ENCODE results near the gene TMEM37.

Gene TMEM37

DNA sequence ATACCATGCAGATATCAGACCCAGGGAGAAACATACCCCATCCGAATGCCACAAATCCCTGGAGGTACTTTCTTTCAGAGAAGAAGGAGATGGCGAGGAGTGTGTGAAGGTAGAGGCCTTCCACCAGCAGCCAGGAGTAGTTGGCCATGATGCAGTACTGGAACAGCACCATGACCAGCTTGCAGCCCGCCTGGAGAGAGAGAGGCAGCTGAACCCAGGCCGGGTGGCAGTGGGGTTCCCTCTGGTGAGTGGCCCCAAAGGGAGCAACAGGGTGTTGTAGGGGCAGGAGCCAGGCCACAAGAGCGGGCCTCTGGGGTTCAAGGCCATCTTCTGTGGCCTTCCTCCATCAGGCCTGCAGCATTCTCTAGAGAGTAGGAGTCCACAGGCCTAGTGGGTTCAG, 30.2 kb downstream of the TMEM37 start:
- no peak for DNase-seq

DNA sequence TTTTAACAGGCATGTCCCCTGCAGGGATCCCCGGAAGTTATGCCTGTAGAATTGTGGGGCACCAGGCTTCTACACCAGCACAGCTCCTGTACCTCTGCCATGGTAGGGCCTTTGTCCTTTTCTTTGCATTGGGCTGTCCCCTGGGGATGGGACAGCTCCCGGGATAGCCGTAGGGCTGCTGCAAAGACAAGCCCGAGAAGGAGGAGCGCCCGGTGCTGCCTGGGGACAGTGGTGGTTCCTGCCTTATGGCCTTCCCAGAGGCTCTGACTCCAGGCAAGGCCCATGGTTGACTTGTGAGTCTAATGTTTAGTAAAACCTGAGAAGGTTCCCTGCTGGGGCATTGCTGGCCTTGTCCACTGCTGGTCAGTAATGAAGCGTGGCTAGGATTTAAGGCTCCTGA, 30.9 kb downstream of the TMEM37 start:
- DNase-seq, result no peak

- no peak for DNase-seq
These were observed 31.5 kb downstream of the TMEM37 start for GRCh38 chr2:119463136-119463535.

DNA sequence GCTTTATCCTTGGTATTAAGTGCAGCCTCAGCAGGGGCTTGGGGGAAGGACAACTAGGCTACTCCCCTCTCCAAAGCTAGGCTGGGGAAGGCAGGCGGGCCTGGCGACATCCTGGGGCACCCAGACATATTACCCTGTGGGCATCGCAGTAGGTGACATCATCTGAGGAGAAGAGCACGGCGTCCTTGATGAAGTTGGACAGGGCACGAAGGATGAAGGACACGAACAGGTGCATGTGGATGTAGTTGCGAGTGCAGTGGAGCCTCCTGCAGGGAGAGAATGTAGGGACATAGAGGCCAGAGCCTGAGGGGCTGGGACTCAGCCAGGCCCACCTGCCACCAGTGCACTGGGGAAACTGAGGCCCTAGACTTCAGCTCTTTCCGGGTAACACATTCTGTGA, 32.3 kb downstream of the TMEM37 start:
- DNase-seq, result no peak

- DNase-seq, result no peak
These were observed 33.3 kb downstream of the TMEM37 start for GRCh38 chr2:119464981-119465380.

- no peak for DNase-seq
These were observed 34.0 kb downstream of the TMEM37 start for GRCh38 chr2:119465687-119466086.

DNA sequence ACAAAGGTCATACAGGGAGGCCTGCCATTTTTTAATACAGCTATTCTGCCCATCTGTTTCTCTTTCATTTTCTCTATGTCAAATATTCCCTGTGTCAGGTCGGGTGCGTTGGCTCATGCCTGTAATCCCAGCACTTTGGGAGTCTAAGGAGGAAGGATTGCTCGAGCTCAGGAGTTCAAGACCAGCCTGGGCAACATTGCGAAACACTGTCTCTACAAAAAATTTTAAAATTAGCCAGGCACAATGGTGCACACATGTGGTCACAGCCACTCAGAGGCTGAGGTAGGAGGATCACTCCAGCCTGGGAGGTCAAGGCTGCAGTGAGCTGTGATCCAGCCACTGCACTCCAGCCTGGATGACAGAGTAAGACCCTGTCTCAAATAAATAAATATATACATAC, 34.7 kb downstream of the TMEM37 start:
- no peak for DNase-seq

GRCh38 chr2:119468154-119468955, 36.7 kb downstream of the TMEM37 start:
- peak; percentile 44 for DNase-seq

DNA sequence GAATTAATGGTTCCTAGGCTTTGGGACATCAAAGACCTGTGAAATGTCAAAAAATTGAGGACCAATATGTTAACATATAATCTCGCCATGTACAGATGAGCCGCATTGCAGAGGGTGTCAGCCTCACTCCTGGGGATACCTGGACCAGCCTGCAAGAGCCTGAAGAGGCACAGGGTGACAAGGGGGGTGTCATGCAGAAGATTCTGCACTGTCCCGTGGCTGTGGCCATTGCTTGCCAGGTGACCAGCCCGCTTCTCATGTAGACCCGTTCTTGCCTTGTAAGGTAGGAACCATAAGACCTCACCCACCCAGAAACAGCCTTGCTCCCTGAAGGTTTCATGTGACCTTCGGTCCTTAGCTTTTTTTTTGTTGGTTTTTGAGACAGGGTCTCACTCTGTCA, 37.5 kb downstream of the TMEM37 start:
- no peak for DNase-seq

GRCh38 chr2:119469661-119470297, 38.1 kb downstream of the TMEM37 start:
- no peak for DNase-seq

DNA sequence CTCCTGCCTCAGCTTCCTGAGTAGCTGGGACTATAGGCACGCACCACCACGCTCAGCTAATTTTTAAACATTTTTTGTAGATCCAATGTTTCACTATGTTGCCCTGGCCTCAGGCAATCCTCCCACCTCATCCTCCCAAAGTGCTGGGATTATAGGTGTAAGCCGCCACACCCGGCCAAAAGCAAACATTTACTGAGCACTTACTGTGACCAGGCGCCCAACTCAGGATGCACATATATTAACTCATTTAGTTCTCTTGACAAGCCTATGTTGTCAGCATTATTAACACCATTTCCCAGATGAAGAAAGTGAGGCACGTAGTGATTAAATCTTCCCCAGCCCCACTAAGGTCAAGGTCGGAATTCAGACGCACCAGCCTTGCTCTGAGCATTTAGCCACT, 41.1 kb downstream of the TMEM37 start:
- DNase-seq, result no peak

GRCh38 chr2:119473621-119474370, 42.1 kb downstream of the TMEM37 start:
- DNase-seq, result no peak

DNA sequence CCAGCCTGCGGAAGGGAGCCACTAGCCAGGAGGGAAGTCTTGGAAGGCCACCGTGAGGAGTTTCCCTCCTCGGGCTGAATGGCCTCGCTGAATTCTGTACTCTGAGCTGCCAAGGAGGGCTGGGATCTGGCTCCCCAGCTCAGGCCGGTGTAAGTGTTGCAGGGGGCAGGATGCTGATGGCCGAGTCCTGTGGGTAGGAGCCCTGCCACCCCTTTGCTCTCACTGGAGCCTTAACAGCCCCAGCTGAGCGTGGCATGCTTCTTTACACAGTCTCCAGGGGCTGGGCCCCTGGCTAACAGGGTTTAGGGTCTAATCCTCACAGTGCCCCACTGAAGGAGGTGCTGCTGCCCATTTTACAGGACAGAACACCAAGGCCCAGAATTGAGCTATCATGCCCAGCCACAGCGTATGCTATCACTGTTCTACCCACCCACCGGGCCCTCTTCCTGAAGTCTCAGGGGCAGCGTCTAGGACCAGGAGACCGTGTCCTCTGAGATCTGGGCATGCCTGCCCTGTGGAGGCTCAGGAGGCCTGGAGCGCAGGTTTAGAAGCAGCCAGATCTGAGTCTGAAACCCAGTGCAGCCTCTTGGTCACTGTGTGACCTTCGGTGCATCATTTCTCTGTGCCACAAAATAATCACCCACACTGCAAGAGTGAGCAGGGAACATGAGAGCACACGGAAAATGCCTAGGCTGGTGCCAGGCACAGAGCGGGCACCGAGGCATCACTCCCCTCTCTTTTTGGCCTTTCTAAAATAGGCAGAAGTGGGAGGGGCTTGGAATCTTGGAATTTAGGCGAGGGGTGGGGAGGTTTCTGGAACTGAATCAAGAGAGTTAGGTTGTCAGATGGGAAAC, 42.9 kb downstream of the TMEM37 start:
- DNase-seq, result no peak

DNA sequence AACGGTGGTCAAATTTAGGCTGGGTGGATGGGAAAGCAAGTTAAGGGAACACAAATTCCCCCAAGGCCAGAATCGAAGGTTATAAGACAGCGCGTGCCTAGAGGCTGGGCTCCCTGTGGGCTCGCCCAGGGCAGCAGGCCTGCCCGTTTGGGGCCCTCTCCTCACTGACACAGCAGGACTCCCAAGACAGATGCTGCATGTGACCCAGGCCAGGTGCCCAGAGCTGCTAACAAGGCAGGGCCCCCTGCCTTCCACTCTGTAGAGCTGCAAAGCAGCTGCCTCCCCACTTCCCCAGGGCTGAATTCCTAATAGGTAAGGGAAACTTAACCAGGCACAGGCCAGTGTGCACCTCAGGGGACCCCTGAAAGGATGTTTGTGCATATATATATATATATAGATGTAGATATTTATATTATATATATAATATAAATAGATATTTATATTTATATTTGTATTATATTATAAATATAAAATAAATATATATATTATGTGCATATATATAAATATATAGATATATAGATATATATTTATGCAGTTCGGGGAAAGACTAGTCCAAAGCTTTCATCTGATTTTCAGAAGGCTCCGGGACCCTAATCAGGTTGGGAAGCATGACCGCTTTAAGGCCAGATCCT, 43.7 kb downstream of the TMEM37 start:
- no peak for DNase-seq

GRCh38 chr2:119475857-119476244, 44.2 kb downstream of the TMEM37 start:
- no peak for DNase-seq

DNA sequence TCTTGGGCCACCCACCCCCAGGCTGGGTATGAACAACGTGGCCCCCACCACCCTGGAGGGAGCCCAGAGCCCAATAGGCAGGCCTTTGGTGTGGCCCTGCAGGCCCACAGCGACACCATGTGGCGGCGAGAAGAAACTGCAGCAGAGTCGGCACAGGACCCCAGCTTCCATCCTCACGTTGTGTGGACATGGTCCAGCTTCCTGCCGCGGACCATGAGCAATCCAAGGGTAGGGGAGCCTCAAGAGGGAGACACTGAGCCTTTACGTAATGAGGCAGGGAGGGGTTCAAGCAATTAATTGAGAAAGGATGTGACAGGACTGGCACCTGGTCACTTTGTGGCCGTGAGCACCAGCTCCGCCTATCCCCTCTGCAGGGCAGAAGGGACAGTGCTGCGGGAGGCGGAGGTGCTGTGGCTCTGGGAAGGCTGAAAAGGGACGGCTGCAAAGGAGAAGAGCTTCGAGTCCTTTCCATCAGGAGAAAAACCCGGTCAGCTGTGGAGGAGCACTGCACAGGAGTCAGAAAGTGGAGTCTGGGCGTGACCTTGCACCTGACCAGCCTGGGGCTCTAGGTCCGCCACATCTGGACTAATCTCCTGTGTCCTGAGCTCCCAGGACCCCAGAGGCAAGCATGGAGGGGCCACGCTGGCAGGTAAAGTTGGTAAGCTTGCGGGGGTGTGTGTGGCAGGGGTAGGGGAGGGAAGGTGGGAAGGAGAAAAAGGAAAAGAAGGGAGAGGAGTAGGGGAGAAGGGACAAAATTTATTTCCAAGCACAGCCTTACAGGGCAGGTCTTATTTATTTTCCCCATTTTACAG, 44.9 kb downstream of the TMEM37 start:
- DNase-seq, result peak; percentile 63

DNA sequence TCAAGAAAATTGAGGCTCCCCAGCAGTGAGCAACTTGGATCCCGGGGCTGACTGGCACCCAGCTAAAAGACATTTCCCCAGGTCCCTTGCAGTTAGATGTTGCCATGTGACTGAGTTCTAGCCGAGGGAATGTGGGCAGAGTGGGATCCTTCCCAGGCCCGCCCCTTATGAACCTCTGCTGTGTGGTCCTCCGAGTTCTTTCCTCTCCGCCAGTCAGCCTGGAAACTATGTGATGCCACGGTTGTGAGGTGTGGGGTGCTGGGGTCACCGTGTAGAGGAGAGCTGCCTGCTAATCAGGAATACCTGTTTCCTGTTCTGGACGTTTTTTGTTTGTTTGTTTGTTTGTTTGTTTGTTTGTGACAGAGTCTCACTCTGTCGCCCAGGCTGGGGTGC, 45.5 kb downstream of the TMEM37 start:
- DNase-seq, result no peak

DNA sequence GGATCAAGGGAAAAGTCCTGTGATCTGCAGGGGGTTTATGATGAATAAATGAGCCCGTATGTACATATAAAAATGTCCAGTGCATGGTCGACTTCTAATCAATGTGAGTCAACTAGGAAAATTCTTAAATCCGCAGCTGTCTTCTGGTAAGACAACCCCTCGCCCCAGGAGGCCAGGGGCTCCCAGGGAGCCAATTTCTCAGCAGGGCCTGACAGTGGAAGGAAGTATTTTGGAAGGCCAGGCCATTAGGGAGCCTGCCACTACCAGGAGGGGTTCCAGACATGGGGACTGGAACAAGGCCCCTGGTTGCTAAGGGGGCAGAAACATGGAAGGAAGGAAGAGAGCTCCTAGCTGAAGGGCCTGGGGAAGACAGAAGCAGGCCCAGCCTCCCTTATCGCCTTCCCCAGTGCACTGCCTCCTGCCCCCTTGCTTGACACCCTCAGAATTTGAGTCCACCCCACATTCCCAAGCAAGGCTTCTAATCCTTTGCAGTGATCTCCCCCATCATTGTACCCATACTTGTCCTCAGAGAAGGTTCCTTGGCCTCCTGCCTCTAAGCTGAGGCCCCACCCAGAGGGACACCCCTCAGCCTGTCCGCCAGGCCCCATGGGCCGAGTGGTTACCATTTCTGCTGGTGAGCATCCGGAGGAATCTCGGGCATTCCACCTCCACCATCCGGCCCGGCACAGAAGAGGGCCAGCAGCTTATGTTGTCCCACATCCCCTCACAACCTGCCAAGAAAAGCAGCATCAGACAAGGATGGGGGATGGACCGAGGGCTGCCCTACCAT, 46.7 kb downstream of the TMEM37 start:
- DNase-seq, result no peak

DNA sequence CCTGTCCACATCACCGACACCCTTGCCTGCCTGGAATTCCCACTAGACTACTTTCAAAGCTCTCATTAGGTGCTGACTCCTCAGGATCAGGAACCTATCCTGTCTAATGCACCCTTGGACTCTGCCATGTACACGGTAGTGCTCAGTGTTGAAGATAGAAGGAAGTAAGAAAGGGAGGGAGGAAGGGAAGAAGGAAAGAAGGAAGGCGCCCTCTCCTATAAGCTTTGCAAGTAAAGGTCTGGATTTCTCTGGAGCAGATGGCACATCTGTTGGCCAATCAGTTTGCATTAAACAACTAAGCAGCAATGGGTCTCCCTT, 47.3 kb downstream of the TMEM37 start:
- DNase-seq, result no peak

DNA sequence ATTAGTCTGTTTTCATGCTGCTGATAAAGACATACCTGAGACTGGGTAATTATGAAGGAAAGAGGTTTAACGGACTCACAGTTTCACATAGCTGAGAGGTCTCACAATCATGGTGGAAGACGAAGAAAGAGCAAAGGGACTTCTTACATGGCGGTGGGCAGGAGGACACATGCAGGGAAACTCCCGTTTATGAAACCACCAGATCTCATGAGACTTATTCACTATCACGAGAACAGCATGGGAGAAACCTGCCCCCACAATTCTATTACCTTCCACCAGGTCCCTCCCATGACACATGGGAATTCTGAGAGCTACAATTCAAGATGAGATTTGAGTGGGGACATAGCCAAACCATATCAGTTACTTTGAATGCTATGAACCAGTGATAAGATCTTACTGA, 48.5 kb downstream of the TMEM37 start:
- DNase-seq, result no peak

GRCh38 chr2:119480718-119481142, 49.1 kb downstream of the TMEM37 start:
- no peak for DNase-seq
